Measurements from ENCODE around the gene ARL6IP4. TPM values are rescaled to one million over a fixed set of nuclear protein-coding genes. Genes with fewer than 3 reads are reported as not detected.
"Not testable (repeated sequence)": the region's sequence is repeated elsewhere in the genome, so short reads cannot be mapped to it uniquely, and the experiment has no call there.

ARL6IP4 gene
- total and polyA plus RNA-seq, 5 donors: 158 to 299 (median 170) TPM

DNA sequence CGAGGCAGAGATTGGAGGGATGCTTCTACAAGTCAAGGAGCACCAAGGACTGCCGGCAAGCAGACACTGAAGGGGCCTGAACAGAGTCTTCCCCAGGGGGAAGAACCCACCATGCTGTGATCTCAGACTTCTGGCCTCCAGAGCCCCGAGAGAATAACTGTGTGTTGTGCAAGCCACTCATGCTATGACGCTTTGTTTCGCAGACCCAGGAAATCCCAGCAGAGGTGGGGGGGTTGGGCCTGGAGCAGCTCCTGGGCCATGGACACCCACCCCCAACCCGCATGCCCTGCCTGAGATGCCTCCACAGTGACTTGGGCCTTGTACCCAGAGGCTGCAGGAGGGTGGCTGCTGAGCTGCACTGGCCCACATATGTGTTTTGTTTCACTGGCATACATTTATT lies 31.2 kb downstream of the ARL6IP4 start:
- H3K27ac ChIP-seq (ENCODE audit: low read length): no peak overlapping the region
- H3K27me3 ChIP-seq (ENCODE audit: control insufficient read depth, insufficient read depth): no peaks in the 10 kb centered on the region
- H3K9me3 ChIP-seq (ENCODE audit: control insufficient read depth, low read length): no peaks in the 10 kb centered on the region
- DNase-seq (peak in 1 of 3 donors; percentile 23), ATAC-seq (no peak)
- no peak overlapping the region for H3K4me3 ChIP-seq (ENCODE audit: low read length)
- intact Hi-C loops (cut with DNase I): no loop called here
- 82% methylated on average over 6 of the region's 6 CpGs for WGBS
- no peaks in the 10 kb centered on the region for H3K4me1 ChIP-seq (ENCODE audit: control insufficient read depth, insufficient read depth, low read length)

DNA sequence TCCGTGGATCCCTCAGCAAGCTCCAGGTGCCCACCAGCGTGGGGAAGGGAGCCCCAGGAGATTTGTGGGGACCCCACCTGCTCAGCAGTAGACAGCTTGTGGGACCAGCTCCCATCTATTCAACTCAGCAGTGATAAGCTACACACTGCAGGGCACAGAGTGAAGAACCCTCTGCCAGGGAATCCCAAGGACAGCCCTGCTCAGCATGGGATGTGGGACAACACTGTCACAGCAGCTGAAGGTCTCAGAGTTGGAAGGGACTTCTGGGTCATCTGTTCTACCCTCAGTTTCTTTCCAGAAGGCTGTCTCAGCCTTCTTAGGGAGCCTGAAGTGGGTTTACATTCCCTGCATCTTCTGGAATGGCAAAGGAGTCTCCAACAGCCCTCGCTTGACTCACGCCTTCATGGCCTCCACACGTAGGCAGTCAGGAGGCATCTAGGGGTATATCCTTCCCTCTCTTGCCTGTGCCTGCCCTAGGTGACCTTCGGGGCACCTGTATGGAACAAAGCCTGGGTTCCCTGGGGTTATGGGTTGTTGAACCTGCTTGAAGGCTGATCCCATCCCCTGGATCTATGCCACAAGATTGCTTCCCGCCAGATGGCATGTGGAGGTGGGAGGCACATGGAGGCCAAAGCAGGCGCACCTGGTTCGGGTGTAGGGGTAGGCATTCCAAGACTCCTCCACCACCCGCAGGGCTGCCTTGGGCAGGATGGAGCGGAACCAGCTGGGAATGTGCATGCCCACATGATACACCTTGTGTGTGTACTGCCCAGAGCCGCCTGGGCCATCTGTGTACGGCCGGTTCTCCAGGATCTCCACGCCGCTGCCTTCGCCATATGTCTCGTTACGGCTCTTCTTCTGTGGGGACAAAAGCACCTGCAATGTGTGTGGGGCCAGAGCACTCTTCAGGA lies 33.0 kb downstream of the ARL6IP4 start:
- intact Hi-C loops (cut with DNase I): no loop called here
- ATAC-seq: no peak
- WGBS: 97% methylated on average over 19 of the region's 19 CpGs

DNA sequence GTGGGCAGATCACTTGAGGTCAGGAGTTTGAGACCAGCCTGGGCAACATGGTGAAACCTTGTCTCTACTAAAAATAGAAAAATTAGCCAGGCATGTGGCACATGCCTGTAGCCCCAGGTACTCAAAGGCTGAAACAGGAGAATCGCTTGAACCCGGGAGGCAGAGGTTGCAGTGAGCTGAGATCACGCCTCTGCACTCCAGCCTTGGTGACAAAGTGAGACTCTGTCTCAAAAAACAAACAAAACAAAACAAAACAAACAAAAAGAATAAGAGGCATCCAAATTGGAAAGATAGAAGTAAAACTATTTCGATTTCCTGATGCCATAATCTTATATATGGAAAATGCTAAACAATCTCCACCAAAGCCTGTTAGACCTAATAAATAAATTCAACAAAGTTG lies 34.0 kb downstream of the ARL6IP4 start:
- H3K27me3 ChIP-seq (ENCODE audit: control insufficient read depth, insufficient read depth); H3K9me3 ChIP-seq (ENCODE audit: control insufficient read depth, low read length); H3K27ac ChIP-seq (ENCODE audit: low read length); H3K4me1 ChIP-seq (ENCODE audit: control insufficient read depth, insufficient read depth, low read length); ATAC-seq; H3K4me3 ChIP-seq (ENCODE audit: low read length); intact Hi-C loops (cut with DNase I); DNase-seq: not testable (repeated sequence)
- WGBS: 97% methylated on average over 4 of the region's 4 CpGs

More for the DNA sequence above, 33.0 kb downstream of the ARL6IP4 start:
- no peak overlapping the region for H3K4me3 ChIP-seq (ENCODE audit: low read length)
- peak in 1 of 3 donors; percentile 26 for DNase-seq
- no peaks in the 10 kb centered on the region for H3K4me1 ChIP-seq (ENCODE audit: control insufficient read depth, insufficient read depth, low read length)
- no peak overlapping the region for H3K27ac ChIP-seq (ENCODE audit: low read length)
- H3K9me3 ChIP-seq (ENCODE audit: control insufficient read depth, low read length): no peaks in the 10 kb centered on the region
- H3K27me3 ChIP-seq (ENCODE audit: control insufficient read depth, insufficient read depth): no peaks in the 10 kb centered on the region

DNA sequence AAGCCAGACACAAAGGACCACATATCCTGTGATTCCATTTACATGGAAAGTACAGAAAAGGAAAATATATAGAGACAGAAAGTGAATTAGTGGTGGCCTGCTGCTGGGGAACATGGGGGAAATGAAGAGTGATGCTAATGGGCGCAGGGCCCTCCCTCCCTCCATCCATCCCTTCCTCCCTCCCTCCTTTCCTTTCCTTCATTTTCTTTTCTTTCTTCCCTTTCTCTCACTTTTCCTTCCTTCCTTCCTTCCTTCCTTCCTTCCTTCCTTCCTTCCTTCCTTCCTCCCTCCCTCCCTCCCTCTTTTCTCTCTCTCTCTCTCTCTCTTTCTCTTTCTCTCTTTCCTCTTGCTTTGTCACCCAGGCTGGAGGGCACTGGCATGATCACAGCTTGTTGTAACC lies 37.3 kb downstream of the ARL6IP4 start:
- WGBS: 97% methylated on average over 1 of the region's 1 CpG
- intact Hi-C loops (cut with DNase I): no loop called here
- Histone ChIP-seq H3K27ac (ENCODE audit: low read length) (no peak overlapping the region), H3K4me3 (ENCODE audit: low read length) (no peak overlapping the region), H3K4me1 (ENCODE audit: control insufficient read depth, insufficient read depth, low read length) (no peaks in the 10 kb centered on the region), H3K27me3 (ENCODE audit: control insufficient read depth, insufficient read depth) (no peaks in the 10 kb centered on the region), H3K9me3 (ENCODE audit: control insufficient read depth, low read length) (no peaks in the 10 kb centered on the region)
- ATAC-seq: no peak
- peak in 1 of 3 donors; percentile 5 for DNase-seq

DNA sequence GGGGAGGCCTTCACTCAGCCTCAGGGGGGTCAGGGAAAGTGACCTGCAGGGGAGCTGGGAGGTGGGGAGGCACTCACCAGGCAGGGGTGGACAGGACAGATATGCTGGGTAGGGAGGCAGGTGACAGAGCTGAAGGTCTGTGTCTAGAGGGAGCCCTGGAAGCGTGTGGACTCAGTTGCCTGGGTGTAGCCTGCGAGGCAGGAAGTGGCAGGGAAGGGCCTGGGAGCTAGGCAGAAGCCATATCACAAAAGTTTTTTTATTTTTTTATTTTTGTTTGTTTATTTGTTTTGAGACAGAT lies 39.3 kb downstream of the ARL6IP4 start:
- DNase-seq: peak in 1 of 3 donors; percentile 24
- Histone ChIP-seq H3K4me1 (ENCODE audit: control insufficient read depth, insufficient read depth, low read length) (no peaks in the 10 kb centered on the region), H3K9me3 (ENCODE audit: control insufficient read depth, low read length) (no peaks in the 10 kb centered on the region), H3K4me3 (ENCODE audit: low read length) (no peak overlapping the region), H3K27me3 (ENCODE audit: control insufficient read depth, insufficient read depth) (no peaks in the 10 kb centered on the region), H3K27ac (ENCODE audit: low read length) (no peak overlapping the region)
- intact Hi-C loops (cut with DNase I): no loop called here
- peak in 1 of 2 donors; percentile 56 for ATAC-seq
- 74% methylated on average over 2 of the region's 2 CpGs for WGBS

DNA sequence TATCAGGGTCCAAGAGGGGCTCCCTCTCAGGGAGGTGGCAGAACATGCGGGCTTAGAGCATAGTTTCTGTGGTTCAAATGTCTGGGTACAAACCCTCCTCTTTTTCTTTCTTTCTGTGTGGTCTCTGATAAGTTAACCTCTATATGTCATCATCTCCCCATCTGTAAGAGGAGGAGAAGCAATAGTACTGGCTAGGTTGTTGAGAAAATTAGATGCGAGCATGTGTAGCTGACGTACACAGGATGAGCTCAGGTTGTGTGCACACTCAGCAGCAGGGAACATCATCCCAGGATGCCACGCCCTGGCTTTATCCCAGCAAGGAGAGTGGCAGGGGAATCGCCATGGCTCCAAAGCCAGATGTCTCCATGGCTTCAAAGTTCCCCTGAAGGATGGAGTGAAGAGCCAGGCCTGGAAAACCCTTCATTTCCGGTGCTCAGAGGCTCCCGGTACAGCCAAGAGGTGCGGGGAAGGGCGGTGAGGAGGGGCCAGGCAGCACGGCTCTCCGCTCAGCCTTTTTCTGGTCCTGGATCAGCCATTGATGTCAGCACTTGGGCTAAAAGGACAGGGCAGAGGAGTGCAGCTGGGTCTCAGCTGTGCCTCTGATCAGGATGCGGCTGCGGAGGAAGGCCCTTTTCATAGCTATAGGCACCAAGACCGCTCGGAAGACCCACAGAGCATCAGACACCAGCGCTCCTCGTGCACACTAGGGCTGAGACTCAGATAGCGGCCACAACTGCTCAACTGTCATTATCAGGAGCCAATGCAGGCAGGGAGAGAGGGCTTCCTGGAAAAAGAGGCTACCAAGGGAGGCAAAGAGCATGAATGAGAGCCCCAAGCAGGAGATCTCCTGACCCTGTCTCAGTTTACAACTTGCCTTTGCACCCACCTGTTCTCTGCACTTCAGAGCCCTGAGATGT lies 41.5 kb downstream of the ARL6IP4 start:
- Histone ChIP-seq H3K4me1 (ENCODE audit: control insufficient read depth, insufficient read depth, low read length) (no peaks in the 10 kb centered on the region), H3K9me3 (ENCODE audit: control insufficient read depth, low read length) (no peaks in the 10 kb centered on the region), H3K27ac (ENCODE audit: low read length) (no peak overlapping the region), H3K4me3 (ENCODE audit: low read length) (no peak overlapping the region), H3K27me3 (ENCODE audit: control insufficient read depth, insufficient read depth) (no peaks in the 10 kb centered on the region)
- DNase-seq: no peak
- WGBS: 86% methylated on average over 18 of the region's 18 CpGs
- intact Hi-C loops (cut with DNase I): no loop called here
- ATAC-seq: no peak

DNA sequence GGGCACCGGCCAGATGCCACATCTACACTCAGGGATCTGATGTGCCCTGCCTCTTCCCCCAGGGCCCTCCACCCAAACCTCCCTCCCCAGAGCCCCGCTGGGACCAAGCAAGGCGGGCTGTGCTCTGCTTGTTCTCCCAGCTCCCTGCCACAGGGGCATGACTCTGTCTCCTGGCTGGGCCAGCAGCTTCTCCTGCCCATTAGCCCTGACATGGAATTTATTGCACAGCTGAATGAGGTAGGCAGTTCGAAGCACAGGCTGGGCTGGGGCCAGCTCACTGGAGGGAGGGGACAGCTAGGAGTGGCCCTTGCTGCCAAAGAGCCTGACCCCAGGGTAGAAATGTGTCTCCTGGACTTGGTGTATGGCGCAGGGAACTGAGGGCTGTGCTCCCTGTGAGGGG lies 42.4 kb downstream of the ARL6IP4 start:
- Histone ChIP-seq H3K4me1 (ENCODE audit: control insufficient read depth, insufficient read depth, low read length) (no peaks in the 10 kb centered on the region), H3K4me3 (ENCODE audit: low read length) (no peak overlapping the region), H3K9me3 (ENCODE audit: control insufficient read depth, low read length) (no peaks in the 10 kb centered on the region), H3K27me3 (ENCODE audit: control insufficient read depth, insufficient read depth) (no peaks in the 10 kb centered on the region), H3K27ac (ENCODE audit: low read length) (no peak overlapping the region)
- no peak for DNase-seq
- ATAC-seq: no peak
- intact Hi-C loops (cut with DNase I): no loop called here
- WGBS: 94% methylated on average over 5 of the region's 5 CpGs

DNA sequence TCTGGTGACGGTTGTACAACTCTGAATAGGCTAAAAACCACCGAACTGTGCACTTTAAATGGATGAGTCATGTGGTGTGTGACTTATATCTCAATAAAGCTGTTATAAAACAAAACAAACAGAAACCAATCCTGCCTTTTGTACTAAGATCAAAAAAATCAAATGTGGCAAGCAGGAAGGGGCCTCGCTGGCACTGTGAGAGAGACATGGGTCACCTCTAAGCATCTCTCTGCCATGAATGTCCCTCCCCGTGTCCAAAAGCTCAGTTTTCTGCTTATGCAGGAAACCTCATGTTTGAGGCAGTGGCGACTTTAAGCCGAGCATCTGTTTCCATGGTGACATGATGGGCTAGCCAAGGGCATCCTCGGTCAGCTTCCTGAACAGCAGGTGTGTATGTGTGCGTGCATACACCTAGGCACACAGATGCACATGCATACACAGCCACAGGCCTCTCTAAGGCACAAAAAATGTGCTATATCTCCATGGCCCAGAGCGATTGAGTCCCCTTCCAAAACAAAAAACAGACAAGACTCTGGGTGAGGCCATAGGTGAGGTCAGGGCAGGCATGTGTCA lies 44.4 kb downstream of the ARL6IP4 start:
- no peaks in the 10 kb centered on the region for H3K9me3 ChIP-seq (ENCODE audit: control insufficient read depth, low read length)
- intact Hi-C loops (cut with DNase I): no loop called here
- no peak overlapping the region for H3K4me3 ChIP-seq (ENCODE audit: low read length)
- ATAC-seq: no peak
- no peak for DNase-seq
- H3K27ac ChIP-seq (ENCODE audit: low read length): no peak overlapping the region
- WGBS: 84% methylated on average over 9 of the region's 9 CpGs
- H3K27me3 ChIP-seq (ENCODE audit: control insufficient read depth, insufficient read depth): no peaks in the 10 kb centered on the region
- H3K4me1 ChIP-seq (ENCODE audit: control insufficient read depth, insufficient read depth, low read length): no peaks in the 10 kb centered on the region

DNA sequence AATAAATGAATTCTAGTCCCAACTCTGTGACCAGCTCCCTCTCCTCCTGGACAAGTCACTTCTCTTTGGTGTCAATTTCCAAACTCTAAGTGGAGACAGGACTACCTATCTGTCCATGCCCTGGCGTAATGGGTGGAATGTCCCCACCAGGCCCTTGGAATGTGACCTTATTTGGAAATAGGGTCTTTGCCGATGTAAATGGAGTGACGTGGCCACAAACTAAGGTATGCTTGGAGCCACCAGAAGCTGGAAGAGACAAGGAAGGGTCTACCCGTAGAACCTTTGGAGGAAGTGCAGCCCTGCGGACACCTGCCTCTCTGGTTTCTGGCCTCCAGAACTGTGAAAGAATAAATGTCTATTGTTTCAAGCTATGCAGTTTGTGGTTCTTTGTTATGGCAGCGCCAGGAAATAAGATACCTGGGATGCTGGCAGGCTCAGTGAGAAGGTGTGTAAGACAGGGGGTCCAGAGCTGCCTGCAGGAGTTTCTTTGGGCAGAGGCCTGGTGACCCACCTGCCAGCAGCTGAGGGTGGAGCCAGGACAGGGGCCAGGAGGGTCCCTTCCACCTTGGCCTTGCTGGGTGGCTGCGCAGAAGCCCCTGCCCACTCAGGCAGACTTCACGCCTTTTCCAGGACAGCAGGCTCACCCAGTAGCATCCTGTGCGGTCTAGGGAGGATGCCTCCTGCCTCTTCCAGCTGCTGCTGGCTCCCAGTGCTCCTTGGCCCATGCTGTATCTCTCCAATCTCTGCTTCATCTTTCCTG lies 45.8 kb downstream of the ARL6IP4 start:
- ATAC-seq (no peak), DNase-seq (no peak)
- intact Hi-C loops (cut with DNase I): no loop called here
- H3K27ac ChIP-seq (ENCODE audit: low read length): no peak overlapping the region
- H3K27me3 ChIP-seq (ENCODE audit: control insufficient read depth, insufficient read depth): no peaks in the 10 kb centered on the region
- WGBS: 88% methylated on average over 9 of the region's 9 CpGs
- no peak overlapping the region for H3K4me3 ChIP-seq (ENCODE audit: low read length)
- no peaks in the 10 kb centered on the region for H3K4me1 ChIP-seq (ENCODE audit: control insufficient read depth, insufficient read depth, low read length)
- H3K9me3 ChIP-seq (ENCODE audit: control insufficient read depth, low read length): no peaks in the 10 kb centered on the region

DNA sequence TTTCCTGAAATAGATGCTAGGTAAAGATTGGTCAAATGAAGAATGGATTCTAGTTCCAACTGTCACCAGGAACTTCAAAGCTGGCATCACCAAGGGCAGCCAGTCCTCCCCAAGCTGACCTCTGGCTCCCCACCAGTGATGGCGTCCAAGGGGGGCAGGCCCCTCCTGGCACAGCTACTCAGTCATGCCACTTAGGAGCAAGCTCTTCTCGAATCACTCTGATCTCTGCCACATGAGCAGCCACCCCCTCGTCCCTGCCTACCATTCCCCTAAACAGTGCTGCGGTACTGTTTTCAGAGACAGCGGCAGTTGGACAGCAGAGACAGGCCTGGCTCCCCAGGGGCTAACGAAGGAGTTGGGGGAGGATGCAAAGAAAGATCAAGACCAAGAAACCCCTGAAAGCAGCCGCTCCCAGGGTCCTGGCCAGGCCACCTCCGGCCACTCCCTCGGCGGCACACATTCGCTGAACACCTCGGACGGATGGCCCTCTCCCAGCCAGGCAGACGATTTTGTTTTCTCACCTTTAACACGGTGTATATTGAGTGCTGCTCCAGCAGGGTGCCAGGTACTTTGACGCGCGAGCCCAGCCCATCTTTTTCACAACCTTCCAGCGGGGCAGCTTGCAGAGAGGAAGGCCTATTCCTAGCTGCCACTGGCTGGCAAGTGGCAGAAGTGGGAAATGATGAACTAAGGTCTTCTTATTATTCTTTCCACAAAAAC lies 47.4 kb downstream of the ARL6IP4 start:
- intact Hi-C loops (cut with DNase I): no loop called here
- H3K4me1 ChIP-seq (ENCODE audit: control insufficient read depth, insufficient read depth, low read length): no peaks in the 10 kb centered on the region
- no peak overlapping the region for H3K27ac ChIP-seq (ENCODE audit: low read length)
- WGBS: 76% methylated on average over 19 of the region's 19 CpGs
- H3K9me3 ChIP-seq (ENCODE audit: control insufficient read depth, low read length): no peaks in the 10 kb centered on the region
- DNase-seq: no peak
- peak in 1 of 2 donors; percentile 23 for ATAC-seq
- no peak overlapping the region for H3K4me3 ChIP-seq (ENCODE audit: low read length)
- H3K27me3 ChIP-seq (ENCODE audit: control insufficient read depth, insufficient read depth): no peaks in the 10 kb centered on the region

Data from right cardiac atrium (tissue), 5 donors.